Endodermal cell (in vitro differentiated cells): Measurements from ENCODE around the gene SPTB. TPM values are rescaled to one million over a fixed set of nuclear protein-coding genes. Genes with fewer than 3 reads are reported as not detected.

Source experiments
- DNase-seq: peaks from one replicate; pipeline ENCODE4 v3.0.0-alpha.2; 2017
- H3K27ac ChIP-seq: 2 replicates; pipeline ENCODE4 v1.5.1; 2013; ENCODE audit warnings: mild to moderate bottlenecking, low read depth, low read length, moderate library complexity
- H3K27me3 ChIP-seq: 2 replicates; pipeline ENCODE4 v1.6.1; 2013; ENCODE audit warnings: mild to moderate bottlenecking, low read length, moderate library complexity; ENCODE audit not compliant: insufficient read depth, control insufficient read depth, poor library complexity, severe bottlenecking
- H3K36me3 ChIP-seq: 2 replicates; pipeline ENCODE4 v1.7.0; 2013; ENCODE audit warnings: mild to moderate bottlenecking, low read length, moderate library complexity; ENCODE audit not compliant: control insufficient read depth, insufficient read depth
- H3K4me1 ChIP-seq: one replicate; pipeline ENCODE4 v1.7.0; 2013; ENCODE audit warnings: low read length; ENCODE audit not compliant: control insufficient read depth, insufficient read depth
- H3K4me3 ChIP-seq: 2 replicates; pipeline ENCODE4 v1.5.1; 2013; ENCODE audit warnings: mild to moderate bottlenecking, low read length, moderate library complexity
- H3K9ac ChIP-seq: 2 replicates; pipeline ENCODE4 v1.6.1; 2013; ENCODE audit warnings: mild to moderate bottlenecking, low read length, moderate library complexity; ENCODE audit not compliant: poor library complexity, severe bottlenecking; ENCODE audit errors: extremely low read depth
- H3K9me3 ChIP-seq: 2 replicates; pipeline ENCODE4 v1.6.1; 2013; ENCODE audit warnings: mild to moderate bottlenecking, low read length, moderate library complexity; ENCODE audit not compliant: control insufficient read depth
- H3K27ac Mint-ChIP-seq: 2 replicates; pipeline ENCODE4 v1.8.0; 2020; ENCODE audit warnings: mixed read lengths
- H3K27me3 Mint-ChIP-seq: 2 replicates; pipeline ENCODE4 v1.8.0; 2021; ENCODE audit warnings: mild to moderate bottlenecking, mixed read lengths; ENCODE audit not compliant: insufficient read depth
- H3K36me3 Mint-ChIP-seq: 2 replicates; pipeline ENCODE4 v1.8.0; 2020; ENCODE audit warnings: low read depth, mixed read lengths
- H3K4me1 Mint-ChIP-seq: 2 replicates; pipeline ENCODE4 v1.8.0; 2020; ENCODE audit warnings: mixed read lengths
- H3K4me3 Mint-ChIP-seq: 2 replicates; pipeline ENCODE4 v1.8.0; 2020; ENCODE audit warnings: mild to moderate bottlenecking, moderate library complexity, mixed read lengths
- H3K9me3 Mint-ChIP-seq: 2 replicates; pipeline ENCODE4 v1.8.0; 2020; ENCODE audit warnings: mild to moderate bottlenecking, mixed read lengths
- WGBS, 2 experiments: methylation state at CpG; one replicate each; pipeline versions ENCODE4 v1.1.5 to v1.1.7; 2013; ENCODE audit warnings: missing lambda C conversion rate in 2 of 2, mixed read lengths in 1 of 2; ENCODE audit not compliant: insufficient coverage in 1 of 2, insufficient read length in 1 of 2; 5-methylcytosine and 5-hydroxymethylcytosine counted together
- total RNA-seq, 2 donors: library from RNA; stranded (reverse); fragmentation: NEBNext Ultra II Directional in 1 of 2; extraction: Animal tissue kit (Norgen Biotek cat#: 25700) in 1 of 2; gene quantifications; 2 replicates in 1 of 2; 3 replicates in 1 of 2; pipeline ENCODE4 v1.2.1, GENCODE V29; 2021
- TF ChIP-seq, protein P1 (sequence below): fragments of 200-600 bp; sonication (generic); conservative IDR thresholded peaks from 2 replicates; pipeline ENCODE4 v1.5.0; 2021; ENCODE audit warnings: antibody characterized with exemption, mild to moderate bottlenecking

SPTB gene
- total RNA-seq, 2 donors from 2014 or later = 0.77 to 1.4 TPM

DNA sequence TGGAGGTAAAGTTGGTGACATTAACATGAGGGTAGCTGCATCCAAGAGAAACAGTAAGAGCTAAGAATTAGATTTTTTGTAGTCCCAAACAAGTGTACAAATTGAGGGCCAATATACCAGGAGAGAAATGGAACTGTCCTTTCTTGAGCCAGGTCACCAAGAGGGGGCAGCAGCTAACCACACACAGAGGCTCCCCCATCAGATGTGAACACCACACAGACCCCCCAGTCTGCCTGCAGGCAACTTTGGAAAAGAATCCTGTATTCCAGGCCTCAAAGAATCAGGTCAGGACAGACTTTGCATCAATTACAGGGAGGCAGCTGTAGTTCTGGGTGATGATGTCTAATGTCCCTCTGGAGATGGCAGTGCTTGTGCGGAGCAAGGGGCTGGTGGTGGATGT is 77.9 kb downstream of the SPTB start:
- no peaks in the 10 kb centered on the region for H3K27me3 ChIP-seq
- 87 to 100% methylated on average over 1 of the region's 1 CpG for WGBS, 2 experiments

DNA sequence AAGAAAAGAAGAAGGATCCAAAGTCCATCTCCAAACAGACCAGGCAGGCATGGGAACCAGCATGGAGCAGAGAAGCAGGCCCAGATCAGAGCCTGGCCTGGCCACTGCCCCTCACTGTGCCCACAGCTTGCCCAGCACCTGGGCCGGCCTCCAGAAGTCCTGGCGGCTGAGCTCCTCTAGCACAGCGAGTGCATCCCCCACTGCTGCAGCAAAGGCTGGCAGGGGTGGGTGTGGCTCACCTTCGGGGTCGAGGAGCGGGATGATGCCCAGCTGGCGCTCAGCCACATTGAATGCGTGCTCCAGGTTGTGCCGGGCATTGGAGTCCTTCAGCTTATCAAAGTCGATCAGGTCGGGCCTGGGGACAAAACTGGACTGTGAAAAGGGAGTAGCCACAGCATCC is 78.7 kb downstream of the SPTB start:
- no peaks in the 10 kb centered on the region for H3K4me1 ChIP-seq
- no peaks in the 10 kb centered on the region for H3K27me3 ChIP-seq
- H3K9me3 ChIP-seq = no peaks in the 10 kb centered on the region
- no peaks in the 10 kb centered on the region for H3K36me3 ChIP-seq
- WGBS, 2 experiments = 80 to 89% methylated on average over 1 to 11 of the region's 11 CpGs
- Mint-ChIP-seq H3K4me1 (no peaks in the 10 kb centered on the region), H3K36me3 (no peaks in the 10 kb centered on the region), H3K27me3 (no peaks in the 10 kb centered on the region), H3K4me3 (no peak overlapping the region), H3K9me3 (no peaks in the 10 kb centered on the region), H3K27ac (no peak overlapping the region)
- H3K9ac ChIP-seq = no peak overlapping the region
- TF ChIP-seq, protein P1, sequence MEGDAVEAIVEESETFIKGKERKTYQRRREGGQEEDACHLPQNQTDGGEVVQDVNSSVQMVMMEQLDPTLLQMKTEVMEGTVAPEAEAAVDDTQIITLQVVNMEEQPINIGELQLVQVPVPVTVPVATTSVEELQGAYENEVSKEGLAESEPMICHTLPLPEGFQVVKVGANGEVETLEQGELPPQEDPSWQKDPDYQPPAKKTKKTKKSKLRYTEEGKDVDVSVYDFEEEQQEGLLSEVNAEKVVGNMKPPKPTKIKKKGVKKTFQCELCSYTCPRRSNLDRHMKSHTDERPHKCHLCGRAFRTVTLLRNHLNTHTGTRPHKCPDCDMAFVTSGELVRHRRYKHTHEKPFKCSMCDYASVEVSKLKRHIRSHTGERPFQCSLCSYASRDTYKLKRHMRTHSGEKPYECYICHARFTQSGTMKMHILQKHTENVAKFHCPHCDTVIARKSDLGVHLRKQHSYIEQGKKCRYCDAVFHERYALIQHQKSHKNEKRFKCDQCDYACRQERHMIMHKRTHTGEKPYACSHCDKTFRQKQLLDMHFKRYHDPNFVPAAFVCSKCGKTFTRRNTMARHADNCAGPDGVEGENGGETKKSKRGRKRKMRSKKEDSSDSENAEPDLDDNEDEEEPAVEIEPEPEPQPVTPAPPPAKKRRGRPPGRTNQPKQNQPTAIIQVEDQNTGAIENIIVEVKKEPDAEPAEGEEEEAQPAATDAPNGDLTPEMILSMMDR = no peak
- H3K27ac ChIP-seq = no peak overlapping the region
- no peak overlapping the region for H3K4me3 ChIP-seq
- no peak for DNase-seq

More for the DNA sequence above, 77.9 kb downstream of the SPTB start:
- peak; percentile 88 for DNase-seq
- no peak overlapping the region for H3K27ac Mint-ChIP-seq
- H3K4me3 ChIP-seq = no peak overlapping the region
- no peaks in the 10 kb centered on the region for H3K27me3 Mint-ChIP-seq
- no peak overlapping the region for H3K9ac ChIP-seq
- no peaks in the 10 kb centered on the region for H3K9me3 ChIP-seq
- no peaks in the 10 kb centered on the region for H3K4me1 Mint-ChIP-seq
- TF ChIP-seq, protein P1 = peak; percentile 88
- no peaks in the 10 kb centered on the region for H3K36me3 ChIP-seq
- no peaks in the 10 kb centered on the region for H3K9me3 Mint-ChIP-seq
- H3K36me3 Mint-ChIP-seq = no peaks in the 10 kb centered on the region
- H3K4me3 Mint-ChIP-seq = no peak overlapping the region
- H3K27ac ChIP-seq = no peak overlapping the region
- no peaks in the 10 kb centered on the region for H3K4me1 ChIP-seq

DNA sequence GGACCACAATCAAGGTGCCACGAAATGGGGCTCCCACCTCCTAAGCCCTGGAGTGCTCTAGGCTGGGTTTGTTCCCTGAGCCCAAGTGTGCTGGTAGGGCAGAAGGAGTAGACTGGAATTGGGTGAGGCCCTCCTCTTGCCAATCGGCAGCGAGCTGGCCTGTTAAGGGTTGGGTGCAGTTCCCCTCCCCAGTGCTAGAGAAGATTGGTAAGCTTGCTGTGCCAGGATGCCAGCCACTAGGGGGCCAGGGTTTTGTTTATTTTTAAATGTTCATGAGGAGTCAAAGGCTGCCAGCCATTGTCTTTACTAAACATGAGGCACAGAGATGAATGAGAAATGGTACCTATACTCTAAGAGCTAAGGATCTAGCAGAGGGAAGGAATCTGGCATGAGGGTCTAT is 79.7 kb downstream of the SPTB start:
- Mint-ChIP-seq H3K27ac (no peak overlapping the region), H3K27me3 (no peaks in the 10 kb centered on the region), H3K36me3 (no peaks in the 10 kb centered on the region), H3K9me3 (no peaks in the 10 kb centered on the region), H3K4me1 (no peaks in the 10 kb centered on the region), H3K4me3 (no peak overlapping the region)
- Histone ChIP-seq H3K27ac (no peak overlapping the region), H3K36me3 (no peaks in the 10 kb centered on the region), H3K4me3 (no peak overlapping the region), H3K9ac (no peak overlapping the region), H3K27me3 (no peaks in the 10 kb centered on the region), H3K9me3 (no peaks in the 10 kb centered on the region), H3K4me1 (no peaks in the 10 kb centered on the region)
- TF ChIP-seq, protein P1 = peak; percentile 75
- WGBS, 2 experiments = 87 to 100% methylated on average over 1 to 3 of the region's 3 CpGs
- DNase-seq = peak; percentile 79
